H9 (cell line): Measurements from ENCODE around the gene FAM180A. TPM values are rescaled to one million over a fixed set of nuclear protein-coding genes. Genes with fewer than 3 reads are reported as not detected.

Source experiments
- DNase-seq: peaks from one replicate; pipeline ENCODE4 v3.0.0-alpha.2; 2017
- H2AFZ ChIP-seq: one replicate; pipeline ENCODE4 v1.6.1; 2013; ENCODE audit warnings: mild to moderate bottlenecking, low read length, control low read depth, moderate library complexity
- H2AK5ac ChIP-seq: 2 replicates; pipeline ENCODE4 v1.6.1; 2013; ENCODE audit warnings: low read length, control low read depth, mixed read lengths; ENCODE audit not compliant: insufficient read length
- H2BK120ac ChIP-seq: one replicate; pipeline ENCODE4 v1.6.1; 2013; ENCODE audit warnings: low read depth, mild to moderate bottlenecking, low read length, control low read depth, inconsistent platforms; ENCODE audit not compliant: poor library complexity, severe bottlenecking
- H2BK12ac ChIP-seq: 2 replicates; pipeline ENCODE4 v1.6.1; 2013; ENCODE audit warnings: low read length, control low read depth, mixed read lengths, low read depth; ENCODE audit not compliant: insufficient read length
- H2BK15ac ChIP-seq: 2 replicates; pipeline ENCODE4 v1.6.1; 2013; ENCODE audit warnings: low read depth, low read length, control low read depth
- H2BK20ac ChIP-seq: one replicate; pipeline ENCODE4 v1.6.1; 2013; ENCODE audit warnings: low read depth, mild to moderate bottlenecking, low read length, control low read depth, inconsistent platforms; ENCODE audit not compliant: poor library complexity, severe bottlenecking
- H2BK5ac ChIP-seq: 2 replicates; pipeline ENCODE4 v1.6.1; 2013; ENCODE audit warnings: low read length, control low read depth, mixed read lengths; ENCODE audit not compliant: insufficient read length
- H3K14ac ChIP-seq: 2 replicates; pipeline ENCODE4 v1.6.1; 2013; ENCODE audit warnings: low read length, control low read depth; ENCODE audit not compliant: insufficient read depth
- H3K18ac ChIP-seq: 2 replicates; pipeline ENCODE4 v1.6.1; 2013; ENCODE audit warnings: low read depth, mild to moderate bottlenecking, mixed read lengths, low read length, control low read depth; ENCODE audit not compliant: insufficient read length
- H3K23ac ChIP-seq: 2 replicates; pipeline ENCODE4 v1.6.1; 2013; ENCODE audit warnings: low read length, control low read depth, mixed read lengths, low read depth; ENCODE audit not compliant: insufficient read length
- H3K23me2 ChIP-seq: 2 replicates; pipeline ENCODE4 v1.6.1; 2013; ENCODE audit warnings: low read depth, mild to moderate bottlenecking, mixed read lengths, low read length, control low read depth; ENCODE audit not compliant: insufficient read length, poor library complexity, severe bottlenecking
- H3K27ac ChIP-seq: 2 replicates; pipeline ENCODE4 v1.5.1; 2013; ENCODE audit warnings: low read length, control low read depth, mixed read lengths, low read depth; ENCODE audit not compliant: insufficient read length
- H3K27me3 ChIP-seq: 2 replicates; pipeline ENCODE4 v1.6.1; 2013; ENCODE audit warnings: low read length, control low read depth, inconsistent platforms; ENCODE audit not compliant: insufficient read depth
- H3K4ac ChIP-seq: 2 replicates; pipeline ENCODE4 v1.6.1; 2013; ENCODE audit warnings: low read depth, mild to moderate bottlenecking, control low read depth, inconsistent platforms, low read length, moderate library complexity
- H3K4me1 ChIP-seq: 2 replicates; pipeline ENCODE4 v1.6.1; 2013; ENCODE audit warnings: low read length, control low read depth, inconsistent platforms; ENCODE audit not compliant: insufficient read depth
- H3K4me2 ChIP-seq: 2 replicates; pipeline ENCODE4 v1.6.1; 2013; ENCODE audit warnings: low read length, control low read depth, mixed read lengths; ENCODE audit not compliant: insufficient read length, insufficient read depth
- H3K56ac ChIP-seq: 2 replicates; pipeline ENCODE4 v1.6.1; 2013; ENCODE audit warnings: low read depth, mild to moderate bottlenecking, mixed read lengths, low read length, control low read depth; ENCODE audit not compliant: insufficient read length
- H3K79me1 ChIP-seq: 2 replicates; pipeline ENCODE4 v1.6.1; 2013; ENCODE audit warnings: low read depth, mild to moderate bottlenecking, moderate library complexity, low read length, control low read depth, inconsistent platforms; ENCODE audit not compliant: insufficient read depth, poor library complexity, severe bottlenecking
- H3K79me2 ChIP-seq: 2 replicates; pipeline ENCODE4 v1.6.1; 2013; ENCODE audit warnings: low read length, control low read depth, inconsistent platforms; ENCODE audit not compliant: insufficient read depth
- H3K9ac ChIP-seq: 2 replicates; pipeline ENCODE4 v1.6.1; 2013; ENCODE audit warnings: low read length, control low read depth, mixed read lengths; ENCODE audit not compliant: insufficient read length; ENCODE audit errors: extremely low read depth
- H3K9me3 ChIP-seq: one replicate; pipeline ENCODE4 v1.6.1; 2013; ENCODE audit warnings: low read depth, low read length, inconsistent platforms; ENCODE audit not compliant: control insufficient read depth
- H3T11ph ChIP-seq: one replicate; pipeline ENCODE4 v1.6.1; 2013; ENCODE audit warnings: mild to moderate bottlenecking, low read length, control low read depth, inconsistent platforms
- H4K20me1 ChIP-seq: one replicate; pipeline ENCODE4 v1.6.1; 2013; ENCODE audit not compliant: control insufficient read depth, insufficient read length, insufficient read depth
- H4K5ac ChIP-seq: 2 replicates; pipeline ENCODE4 v1.6.1; 2013; ENCODE audit warnings: low read depth, mild to moderate bottlenecking, mixed read lengths, low read length, control low read depth; ENCODE audit not compliant: insufficient read length
- H4K8ac ChIP-seq: replicated peaks from 2 replicates; pipeline ENCODE4 v1.6.1; 2013; ENCODE audit warnings: low read length, control low read depth, mixed read lengths, low read depth; ENCODE audit not compliant: insufficient read length
- H4K91ac ChIP-seq: 2 replicates; pipeline ENCODE4 v1.6.1; 2013; ENCODE audit warnings: low read depth, mild to moderate bottlenecking, moderate library complexity, mixed read lengths, low read length, control low read depth; ENCODE audit not compliant: insufficient read length
- H3K27ac Mint-ChIP-seq, 3 experiments: 2 replicates in 2 of 3; 3 replicates in 1 of 3; pipeline ENCODE4 v1.8.0; 2020 to 2021; ENCODE audit warnings: mixed read lengths in 3 of 3, mild to moderate bottlenecking in 1 of 3, moderate library complexity in 1 of 3
- H3K27me3 Mint-ChIP-seq: 2 replicates; pipeline ENCODE4 v1.8.0; 2021; ENCODE audit warnings: low read depth, mild to moderate bottlenecking, moderate library complexity, mixed read lengths
- H3K36me3 Mint-ChIP-seq, 3 experiments: 2 replicates in 2 of 3; 3 replicates in 1 of 3; pipeline ENCODE4 v1.8.0; 2020 to 2021; ENCODE audit warnings: low read depth in 3 of 3, mixed read lengths in 3 of 3; ENCODE audit not compliant: insufficient read depth in 1 of 3
- H3K4me1 Mint-ChIP-seq, 2 experiments: 2 replicates each; pipeline ENCODE4 v1.8.0; 2020; ENCODE audit warnings: mixed read lengths in 2 of 2
- H3K4me3 Mint-ChIP-seq, 2 experiments: 2 replicates in 1 of 2; 3 replicates in 1 of 2; pipeline ENCODE4 v1.8.0; 2020 to 2021; ENCODE audit warnings: mild to moderate bottlenecking in 2 of 2, mixed read lengths in 2 of 2, moderate library complexity in 1 of 2
- H3K9me3 Mint-ChIP-seq, 2 experiments: 2 replicates in 1 of 2; 3 replicates in 1 of 2; pipeline ENCODE4 v1.8.0; 2020; ENCODE audit warnings: mild to moderate bottlenecking in 2 of 2, mixed read lengths in 2 of 2, moderate library complexity in 1 of 2
- CTCF ChIP-seq: fragments of 200-600 bp; sonication (generic); conservative IDR thresholded peaks from 3 replicates; pipeline ENCODE4 v1.8.0; 2021; ENCODE audit warnings: antibody characterized with exemption, mild to moderate bottlenecking
- WGBS: extraction: QIAGEN DNeasy Blood & Tissue Kit; methylation state at CpG from one replicate; pipeline ENCODE4 v1.1.7; 2013; ENCODE audit warnings: missing lambda C conversion rate, low lambda C conversion rate, mixed read lengths; ENCODE audit not compliant: insufficient read length; ENCODE audit errors: extremely low coverage; 5-methylcytosine and 5-hydroxymethylcytosine counted together
- total RNA-seq: library from RNA; stranded (reverse); gene quantifications from 2 replicates; pipeline ENCODE4 v1.2.1, GENCODE V29; 2021

FAM180A gene
- total RNA-seq, 1 experiment from 2014 or later: not detected

- no peak overlapping the region for H3K56ac ChIP-seq
- peaks cover 7 to 16% of the 10 kb centered on the region in 2 experiments for H3K4me1 Mint-ChIP-seq
- no peak overlapping the region for H3K14ac ChIP-seq
- H2AK5ac ChIP-seq: no peak overlapping the region
- H2BK15ac ChIP-seq: no peak overlapping the region
- H3K23me2 ChIP-seq: no peaks in the 10 kb centered on the region
- no peak overlapping the region for H3K4me3 Mint-ChIP-seq
- H2BK5ac ChIP-seq: no peak overlapping the region
- H3K23ac ChIP-seq: no peak overlapping the region
- no peak for DNase-seq
- H3K36me3 Mint-ChIP-seq: no peaks in the 10 kb centered on the region
- no peak overlapping the region for H2AFZ ChIP-seq
- no peak overlapping the region for H3K4ac ChIP-seq
- no peaks in the 10 kb centered on the region for H3K79me2 ChIP-seq
- no peak overlapping the region; a peak in 1 of 7 replicates for H3K27ac Mint-ChIP-seq
- no peak overlapping the region for H3K9ac ChIP-seq
- H3K27ac ChIP-seq: no peak overlapping the region
- no peak overlapping the region for H3T11ph ChIP-seq
- no peak overlapping the region for H2BK120ac ChIP-seq
- H4K5ac ChIP-seq: no peak overlapping the region
- H3K4me2 ChIP-seq: no peak overlapping the region
- H3K4me1 ChIP-seq: no peaks in the 10 kb centered on the region
- H3K27me3 Mint-ChIP-seq: no peaks in the 10 kb centered on the region; the same call in 1 of the 2 replicates
- no peaks in the 10 kb centered on the region for H3K79me1 ChIP-seq
- H4K91ac ChIP-seq: no peak overlapping the region
- WGBS: no CpG with 5 or more reads among the region's 7 CpGs
- no peaks in the 10 kb centered on the region for H4K20me1 ChIP-seq
- H3K18ac ChIP-seq: no peak overlapping the region
- TF ChIP-seq CTCF: no peak
- no peak overlapping the region for H2BK12ac ChIP-seq
- H3K9me3 ChIP-seq: no peaks in the 10 kb centered on the region
- no peaks in the 10 kb centered on the region for H3K27me3 ChIP-seq
- H2BK20ac ChIP-seq: no peak overlapping the region
- H4K8ac ChIP-seq: no peak overlapping the region
- no peaks in the 10 kb centered on the region for H3K9me3 Mint-ChIP-seq
Measured at GRCh38 chr7:135706858-135707569, 41.6 kb downstream of the FAM180A start.
